HCT116 (cell line): ENCODE data around the gene EBPL. TPM values are rescaled to one million over a fixed set of nuclear protein-coding genes. Genes with fewer than 3 reads are reported as not detected.
A peak's percentile ranks its signal among the peaks of the same experiment; 100 is the strongest.

ENCODE experiments used
- ATAC-seq: fragments of 200-7000 bp; cut with Tn5 transposase; 2 replicates; pipeline ENCODE4 v1.9.1; 2020; ENCODE audit warnings: mild to moderate bottlenecking, moderate library complexity
- BruUV-seq: library from RNA; stranded (reverse); fragments of 400-500 nt; replicated peaks from 2 replicates; lab custom pipeline; 2021; lab: Mats Ljungman, UMichigan
- CTCF ChIA-PET: fragments of 300-600 bp; sonication (Branson Sonifier 250); formaldehyde crosslinking; loops from one replicate; lab custom pipeline; 2021; ENCODE audit warnings: antibody characterized with exemption; lab: Charles Lee
- POLR2A ChIA-PET: fragments of 300-600, 350-600 bp; sonication (Branson Sonifier 250); formaldehyde crosslinking; loops from one replicate; lab custom pipeline; 2021; ENCODE audit warnings: antibody characterized with exemption; lab: Charles Lee
- RAD21 ChIA-PET, 2 experiments: fragments of 300-600 bp; sonication (Branson Sonifier 250); formaldehyde crosslinking; loops; one replicate each; lab custom pipeline; 2023; ENCODE audit warnings: low total read pairs in 2 of 2; ENCODE audit not compliant: uncharacterized antibody in 2 of 2, unreplicated experiment in 2 of 2, low non-redundant PET in 1 of 2; lab: Charles Lee
- DNase-seq: peaks from one replicate; pipeline ENCODE4 v3.0.0-alpha.2; 2010; ENCODE audit warnings: low read depth, low spot score
- H2AFZ ChIP-seq: fragments of 200-600 bp; shearing (Covaris generic), sonication (generic); 2 replicates; pipeline ENCODE4 v1.6.1; 2017; ENCODE audit warnings: low read depth, mixed run types, mixed read lengths, antibody characterized with exemption, low read length; ENCODE audit not compliant: poor library complexity, severe bottlenecking
- H3K27ac ChIP-seq: 2 replicates; pipeline ENCODE4 v1.5.1; 2012; ENCODE audit warnings: low read depth, low read length
- H3K27me3 ChIP-seq: fragments of 200-600 bp; sonication (generic); 2 replicates; pipeline ENCODE4 v1.6.1; 2016; ENCODE audit warnings: mixed run types, low read length, mixed read lengths; ENCODE audit not compliant: insufficient read depth
- H3K36me3 ChIP-seq, 2 experiments: fragments of 200-500 bp in 1 of 2; fragments of 200-600 bp in 1 of 2; sonication (Bioruptor generic) in 1 of 2; sonication (generic) in 1 of 2; 2 replicates each; pipeline versions ENCODE4 v1.5.1 to v1.6.1; 2014 to 2016; ENCODE audit warnings: low read length in 2 of 2, inconsistent platforms in 1 of 2, mixed read lengths in 1 of 2, mixed run types in 1 of 2; ENCODE audit not compliant: insufficient read depth in 2 of 2, control insufficient read depth in 1 of 2
- H3K4me1 ChIP-seq, 2 experiments: fragments of 200-600 bp in 1 of 2; sonication (generic) in 1 of 2; 2 replicates each; pipeline versions ENCODE4 v1.5.1 to v1.6.1; 2012 to 2017; ENCODE audit warnings: low read length in 2 of 2, inconsistent platforms in 1 of 2, mild to moderate bottlenecking in 1 of 2, mixed read lengths in 1 of 2, mixed run types in 1 of 2, moderate library complexity in 1 of 2; ENCODE audit not compliant: insufficient read depth in 2 of 2, control insufficient read depth in 1 of 2
- H3K4me2 ChIP-seq: fragments of 200-600 bp; sonication (generic); 2 replicates; pipeline ENCODE4 v1.6.1; 2017; ENCODE audit warnings: mixed run types, low read length, mixed read lengths
- H3K4me3 ChIP-seq, 2 experiments: fragments of 200-600 bp in 1 of 2; sonication (generic) in 1 of 2; replicated peaks in 1 of 2; 2 replicates each; pipeline ENCODE4 v1.5.1; 2011 to 2016; ENCODE audit warnings: low read length in 2 of 2, control low read depth in 1 of 2, low read depth in 1 of 2, mild to moderate bottlenecking in 1 of 2, mixed read lengths in 1 of 2, mixed run types in 1 of 2
- H3K79me2 ChIP-seq: fragments of 200-600 bp; sonication (generic); 2 replicates; pipeline ENCODE4 v1.6.1; 2017; ENCODE audit warnings: mild to moderate bottlenecking, mixed run types, low read length, moderate library complexity, mixed read lengths; ENCODE audit not compliant: insufficient read depth
- H3K9ac ChIP-seq: fragments of 200-600 bp; sonication (generic); 2 replicates; pipeline ENCODE4 v1.6.1; 2016; ENCODE audit warnings: low read length, mixed read lengths
- H3K9me2 ChIP-seq: fragments of 200-600 bp; sonication (generic), shearing (Covaris generic); 2 replicates; pipeline ENCODE4 v1.6.1; 2017; ENCODE audit warnings: mixed run types, mild to moderate bottlenecking, moderate library complexity; ENCODE audit not compliant: insufficient read depth
- H3K9me3 ChIP-seq, 2 experiments: fragments of 200-500 bp in 1 of 2; fragments of 200-600 bp in 1 of 2; sonication (Bioruptor generic) in 1 of 2; sonication (generic) in 1 of 2; 2 replicates each; pipeline ENCODE4 v1.6.1; 2014 to 2017; ENCODE audit warnings: low read length in 2 of 2, mixed read lengths in 2 of 2, inconsistent platforms in 1 of 2, low read depth in 1 of 2, mild to moderate bottlenecking in 1 of 2, mixed run types in 1 of 2, moderate library complexity in 1 of 2; ENCODE audit not compliant: control insufficient read depth in 1 of 2, insufficient read depth in 1 of 2
- H4K20me1 ChIP-seq: fragments of 200-600 bp; sonication (generic), shearing (Covaris generic); 2 replicates; pipeline ENCODE4 v1.6.1; 2017; ENCODE audit warnings: mixed run types, mild to moderate bottlenecking, moderate library complexity; ENCODE audit not compliant: insufficient read depth
- CBX3 ChIP-seq: IDR thresholded peaks from 2 replicates; pipeline ENCODE4 v1.6.1; 2012; ENCODE audit warnings: low read depth
- CTCF ChIP-seq, 3 experiments: fragments of 200-600 bp in 1 of 3; sonication (generic) in 1 of 3; IDR thresholded peaks in 2 of 3; conservative IDR thresholded peaks in 1 of 3; 2 replicates each; pipeline ENCODE4 v1.5.1; 2012 to 2017; ENCODE audit warnings: low read depth in 2 of 3, low read length in 2 of 3, antibody characterized with exemption in 1 of 3, borderline replicate concordance in 1 of 3, control low read depth in 1 of 3, mild to moderate bottlenecking in 1 of 3, mixed read lengths in 1 of 3, mixed run types in 1 of 3, moderate library complexity in 1 of 3; ENCODE audit not compliant: insufficient read depth in 1 of 3
- EGR1 ChIP-seq: IDR thresholded peaks from 2 replicates; pipeline ENCODE4 v1.6.1; 2012; ENCODE audit warnings: low read depth
- EZH2 ChIP-seq: fragments of 200-600 bp; sonication (generic); IDR thresholded peaks from 2 replicates; pipeline ENCODE4 v1.6.1; 2017; ENCODE audit warnings: antibody characterized with exemption, mixed run types
- MAX ChIP-seq: IDR thresholded peaks from 2 replicates; pipeline ENCODE4 v1.6.1; 2012
- POLR2AphosphoS5 ChIP-seq: IDR thresholded peaks from 2 replicates; pipeline ENCODE4 v1.6.1; 2011; ENCODE audit warnings: mild to moderate bottlenecking, low read depth, low read length, moderate library complexity
- RAD21 ChIP-seq: IDR thresholded peaks from 2 replicates; pipeline ENCODE4 v1.6.1; 2012; ENCODE audit warnings: low read depth, mild to moderate bottlenecking
- TCF7L2 ChIP-seq: IDR thresholded peaks from 2 replicates; pipeline ENCODE4 v1.7.0; 2011; ENCODE audit warnings: borderline replicate concordance, inconsistent platforms; ENCODE audit not compliant: insufficient read depth, insufficient read length; ENCODE audit errors: extremely low read depth
- ZBTB33 ChIP-seq: IDR thresholded peaks from 2 replicates; pipeline ENCODE4 v1.6.1; 2011; ENCODE audit warnings: mild to moderate bottlenecking, low read length, moderate library complexity; ENCODE audit not compliant: insufficient replicate concordance; ENCODE audit errors: extremely low read depth
- intact Hi-C: fragments of 100-400 bp; cut with micrococcal nuclease; formaldehyde crosslinking; loops from 2 replicates; pipeline ENCODE4 v1.10.0; 2022
- total RNA-seq: library from RNA; stranded (reverse); gene quantifications from one replicate; pipeline ENCODE4 v1.2.1, GENCODE V29; 2021; ENCODE audit not compliant: unreplicated experiment

Gene EBPL
- total RNA-seq, 1 experiment from 2014 or later = 73.2 TPM

GRCh38 chr13:49690133-49690994 is 922 bp downstream of the EBPL start:
- TSS peak; percentile 49 for BruUV-seq
- ChIA-PET RAD21 (interaction anchor here in 1 of 2 experiments (0.6 kb wide), 2 partner anchors 15 to 1440 kb away, joined by 5 to 6 read pairs; no protein-coding TSS in a partner anchor), POLR2A (interaction anchor here (1.1 kb wide), 1 partner anchor 35 kb away, joined by 3 read pairs; no protein-coding TSS in a partner anchor), CTCF (interaction anchor here (1.1 kb wide), 2 partner anchors 20 to 1222 kb away, joined by 3 to 4 read pairs; no protein-coding TSS in a partner anchor)
- TF ChIP-seq ZBTB33 (no peak), EGR1 (0 out of 2 replicates have a peak, but pooled peaks have one; percentile 22), CBX3 (no peak)
- no peaks in the 10 kb centered on the region for H3K9me2 ChIP-seq
- no peaks in the 10 kb centered on the region for H3K9me3 ChIP-seq
- H3K79me2 ChIP-seq = peaks cover 54% of the 10 kb centered on the region
- peaks cover 6 to 19% of the 10 kb centered on the region in 2 experiments; a peak in 3 of 4 replicates for H3K4me1 ChIP-seq
- peaks cover 0 to 14% of the 10 kb centered on the region in 2 experiments; a peak in 3 of 4 replicates for H3K36me3 ChIP-seq
- DNase-seq (no peak), ATAC-seq (peak; percentile 30)
- no peaks in the 10 kb centered on the region for H3K27me3 ChIP-seq
- H4K20me1 ChIP-seq = no peaks in the 10 kb centered on the region
- H3K9ac ChIP-seq = peak overlapping the region; percentile 83
- H2AFZ ChIP-seq = peak overlapping the region; percentile 48
- peak overlapping the region; percentile 78 for H3K27ac ChIP-seq
- peak overlapping the region; percentile 86 for H3K4me2 ChIP-seq
- peak overlapping the region; percentile 77 to 84 for H3K4me3 ChIP-seq
- intact Hi-C loops = loop anchor here (2.0 to 10.0 kb wide), 2 partner anchors 102 to 244 kb away; partner anchors contain the start of genes KPNA3 and SPRYD7

GRCh38 chr13:49683489-49683888 is 7.8 kb downstream of the EBPL start:
- RAD21 ChIA-PET = no interaction called here
- POLR2A ChIA-PET = no interaction called here
- Histone ChIP-seq H3K27me3 (no peaks in the 10 kb centered on the region), H3K9ac (no peak overlapping the region), H3K36me3 (peaks cover 0 to 14% of the 10 kb centered on the region in 2 experiments; a peak in 3 of 4 replicates), H3K4me1 (no peaks in the 10 kb centered on the region), H3K4me2 (no peak overlapping the region), H3K79me2 (peaks cover 87% of the 10 kb centered on the region), H2AFZ (no peak overlapping the region), H3K9me2 (no peaks in the 10 kb centered on the region), H3K4me3 (no peak overlapping the region), H3K9me3 (no peaks in the 10 kb centered on the region), H4K20me1 (no peaks in the 10 kb centered on the region), H3K27ac (no peak overlapping the region)
- no TSS peak for BruUV-seq
- ATAC-seq = no peak
- intact Hi-C loops = no loop called here
- DNase-seq = no peak
- CTCF ChIA-PET = no interaction called here
- no peak for TF ChIP-seq ZBTB33
- no peak for TF ChIP-seq MAX
- no peak for TF ChIP-seq EGR1
- no peak for TF ChIP-seq POLR2AphosphoS5
- no peak for TF ChIP-seq RAD21
- TF ChIP-seq CBX3 = no peak
- no peak for TF ChIP-seq CTCF (IDR thresholded peaks at IDR 0.05 in 2 of 3, conservative IDR thresholded peaks at IDR 0.05 in 1 of 3; ENCODE audit: borderline replicate concordance in 1 of 3, insufficient read depth in 1 of 3, low read depth in 2 of 3, low read length in 2 of 3)
- no peak for TF ChIP-seq TCF7L2
- no peak for TF ChIP-seq EZH2
